ENCODE measurements around the gene CNRIP1.

CNRIP1 gene

GRCh38 chr2:68292108-68292710 lies 27.5 kb downstream of the CNRIP1 start:
- DNase-seq (ENCODE audit: low read depth), result no peak

- DNase-seq (ENCODE audit: low read depth), result no peak
Observed at GRCh38 chr2:68291314-68291713, 28.4 kb downstream of the CNRIP1 start.

- no peak for DNase-seq (ENCODE audit: low read depth)
Observed at GRCh38 chr2:68290901-68291300, 28.8 kb downstream of the CNRIP1 start.

- peak; percentile 24 for DNase-seq (ENCODE audit: low read depth)
Observed at GRCh38 chr2:68287580-68288441, 31.9 kb downstream of the CNRIP1 start.

- peak; percentile 60 for DNase-seq (ENCODE audit: low read depth)
Observed at GRCh38 chr2:68284896-68285295, 34.9 kb downstream of the CNRIP1 start.

- no peak for DNase-seq (ENCODE audit: low read depth)
Observed at GRCh38 chr2:68283419-68283812, 36.3 kb downstream of the CNRIP1 start.

- DNase-seq (ENCODE audit: low read depth), result no peak
Observed at GRCh38 chr2:68282811-68283418, 36.8 kb downstream of the CNRIP1 start.

GRCh38 chr2:68280796-68281195 lies 39.0 kb downstream of the CNRIP1 start:
- no peak for DNase-seq (ENCODE audit: low read depth)

GRCh38 chr2:68280348-68280747 lies 39.4 kb downstream of the CNRIP1 start:
- DNase-seq (ENCODE audit: low read depth), result no peak

GRCh38 chr2:68279691-68280090 lies 40.1 kb downstream of the CNRIP1 start:
- DNase-seq (ENCODE audit: low read depth), result no peak

GRCh38 chr2:68278169-68278568 lies 41.6 kb downstream of the CNRIP1 start:
- DNase-seq (ENCODE audit: low read depth), result no peak

GRCh38 chr2:68274022-68274421 lies 45.7 kb downstream of the CNRIP1 start:
- no peak for DNase-seq (ENCODE audit: low read depth)

- no peak for DNase-seq (ENCODE audit: low read depth)
Observed at GRCh38 chr2:68272246-68272994, 47.3 kb downstream of the CNRIP1 start.

- DNase-seq (ENCODE audit: low read depth), result no peak
Observed at GRCh38 chr2:68266655-68267054, 53.1 kb downstream of the CNRIP1 start.

- no peak for DNase-seq (ENCODE audit: low read depth)
Observed at GRCh38 chr2:68263632-68264031, 56.1 kb downstream of the CNRIP1 start.

- no peak for DNase-seq (ENCODE audit: low read depth)
Observed at GRCh38 chr2:68258851-68259250, 60.9 kb downstream of the CNRIP1 start.

- peak; percentile 56 for DNase-seq (ENCODE audit: low read depth)
Observed at GRCh38 chr2:68256093-68256450, 63.7 kb downstream of the CNRIP1 start.

GRCh38 chr2:68253219-68254068 lies 66.3 kb downstream of the CNRIP1 start:
- no peak for DNase-seq (ENCODE audit: low read depth)

GRCh38 chr2:68252400-68253218 lies 67.1 kb downstream of the CNRIP1 start, which contains the start of gene PPP3R1:
Gene PPP3R1, minus strand, starts transcription at chr2:68252532. Its CDS starts 405 bp downstream, at chr2:68252127.
- peak; percentile 73 for DNase-seq (ENCODE audit: low read depth)

- DNase-seq (ENCODE audit: low read depth), result no peak
Observed at GRCh38 chr2:68251855-68252399, 67.8 kb downstream of the CNRIP1 start.
